GM10266 (cell line): ENCODE data around the gene ITGA11.

Experiments
- DNase-seq: peaks from one replicate; pipeline ENCODE4 v3.0.0; 2012; ENCODE audit errors: extremely low spot score
- TF ChIP-seq, protein P1 (sequence below): IDR thresholded peaks from 2 replicates; pipeline ENCODE4 v1.5.1; 2012; ENCODE audit warnings: mild to moderate bottlenecking, low read depth; ENCODE audit not compliant: control insufficient read depth, insufficient read depth; ENCODE audit errors: missing control alignments

ITGA11 gene

DNA sequence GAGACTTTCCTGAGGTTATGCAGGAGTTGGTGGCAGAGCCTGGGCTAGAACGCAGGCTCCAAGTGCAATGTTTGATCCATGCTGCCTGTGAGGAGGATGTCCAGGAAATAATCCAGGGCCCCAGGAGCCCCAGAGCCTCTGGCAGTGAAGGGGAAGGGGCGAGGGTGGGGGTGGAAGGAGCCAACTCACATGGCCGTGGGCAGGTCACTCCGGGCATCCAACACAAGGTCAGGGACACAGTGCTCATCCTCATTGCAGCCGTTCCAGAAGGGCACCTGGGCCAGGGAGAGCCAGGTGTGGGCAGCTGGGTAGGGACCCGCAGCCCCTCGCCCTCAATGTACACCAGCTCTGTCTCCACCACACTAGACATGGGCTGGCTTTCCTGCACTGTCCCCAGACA lies 110.7 kb downstream of the ITGA11 start:
- TF ChIP-seq, protein P1, sequence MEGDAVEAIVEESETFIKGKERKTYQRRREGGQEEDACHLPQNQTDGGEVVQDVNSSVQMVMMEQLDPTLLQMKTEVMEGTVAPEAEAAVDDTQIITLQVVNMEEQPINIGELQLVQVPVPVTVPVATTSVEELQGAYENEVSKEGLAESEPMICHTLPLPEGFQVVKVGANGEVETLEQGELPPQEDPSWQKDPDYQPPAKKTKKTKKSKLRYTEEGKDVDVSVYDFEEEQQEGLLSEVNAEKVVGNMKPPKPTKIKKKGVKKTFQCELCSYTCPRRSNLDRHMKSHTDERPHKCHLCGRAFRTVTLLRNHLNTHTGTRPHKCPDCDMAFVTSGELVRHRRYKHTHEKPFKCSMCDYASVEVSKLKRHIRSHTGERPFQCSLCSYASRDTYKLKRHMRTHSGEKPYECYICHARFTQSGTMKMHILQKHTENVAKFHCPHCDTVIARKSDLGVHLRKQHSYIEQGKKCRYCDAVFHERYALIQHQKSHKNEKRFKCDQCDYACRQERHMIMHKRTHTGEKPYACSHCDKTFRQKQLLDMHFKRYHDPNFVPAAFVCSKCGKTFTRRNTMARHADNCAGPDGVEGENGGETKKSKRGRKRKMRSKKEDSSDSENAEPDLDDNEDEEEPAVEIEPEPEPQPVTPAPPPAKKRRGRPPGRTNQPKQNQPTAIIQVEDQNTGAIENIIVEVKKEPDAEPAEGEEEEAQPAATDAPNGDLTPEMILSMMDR: no peak

DNA sequence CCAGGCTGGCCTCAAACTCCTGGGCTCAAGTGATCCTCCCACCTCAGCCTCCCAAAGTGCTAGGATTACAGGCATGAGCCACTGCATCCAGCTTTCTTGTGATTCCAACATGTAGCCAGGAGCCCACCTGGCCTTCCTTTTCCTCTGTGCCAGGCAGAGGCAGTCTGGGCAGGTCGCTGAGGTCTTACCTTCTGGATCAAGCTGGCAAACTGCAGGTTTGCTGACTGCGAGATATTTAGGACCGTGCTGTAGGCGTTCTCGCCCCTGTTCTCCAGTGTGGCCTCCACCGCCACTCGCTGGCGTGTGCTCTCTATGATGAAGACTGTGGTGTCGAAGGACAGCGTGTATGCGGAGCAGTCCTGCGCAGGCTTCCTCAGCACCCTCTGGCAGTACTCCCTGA lies 112.0 kb downstream of the ITGA11 start:
- TF ChIP-seq, protein P1: no peak
- DNase-seq: no peak

More for the DNA sequence above, 110.7 kb downstream of the ITGA11 start:
- DNase-seq: no peak

DNA sequence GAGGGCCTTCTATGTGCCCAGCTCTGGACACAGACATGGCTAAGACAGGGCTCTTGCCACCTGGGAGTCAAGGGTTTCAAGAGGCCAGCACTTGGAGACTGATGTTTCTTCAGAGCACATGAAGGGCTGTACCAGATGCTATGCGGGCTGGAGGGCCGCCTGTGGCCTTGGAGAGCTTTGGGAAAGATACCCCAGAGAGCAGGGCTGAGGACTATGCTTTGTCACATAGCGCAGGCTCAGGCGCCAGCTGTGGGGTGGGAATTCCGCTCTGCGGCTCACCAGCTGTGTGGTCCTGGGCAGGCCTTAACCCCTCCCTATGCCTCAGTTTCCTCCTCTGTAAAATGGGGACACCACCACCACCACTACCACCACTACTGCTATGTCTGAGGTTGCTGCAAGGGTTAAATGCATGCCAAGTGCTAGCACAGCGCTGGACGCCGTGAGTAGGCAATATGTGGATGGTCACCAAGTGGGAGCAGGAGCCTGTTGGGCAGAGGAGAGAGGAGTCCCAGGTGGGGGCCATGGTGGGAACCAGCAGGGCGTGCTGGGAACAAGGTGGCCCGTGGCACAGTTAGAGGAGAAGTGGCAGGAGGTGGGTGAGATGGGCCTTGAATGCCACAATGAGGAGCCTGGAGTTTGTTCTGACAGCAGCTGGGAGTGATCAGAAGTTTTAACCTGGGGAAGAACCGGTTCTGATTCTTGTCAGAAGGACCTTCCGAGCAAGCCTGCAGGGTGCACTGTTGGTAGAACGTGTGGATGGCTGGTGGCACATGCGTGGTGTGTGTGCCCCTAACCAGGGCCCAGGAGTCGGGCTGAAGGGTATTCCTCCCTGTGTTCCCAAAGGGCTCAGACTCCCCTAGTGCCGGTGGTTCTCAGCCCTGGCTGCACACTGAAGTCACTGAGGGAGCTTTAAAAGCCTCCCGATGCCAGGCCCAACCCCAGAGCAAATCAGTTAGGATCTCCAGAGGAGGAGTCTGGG lies 112.7 kb downstream of the ITGA11 start:
- DNase-seq: no peak
- TF ChIP-seq, protein P1: no peak

DNA sequence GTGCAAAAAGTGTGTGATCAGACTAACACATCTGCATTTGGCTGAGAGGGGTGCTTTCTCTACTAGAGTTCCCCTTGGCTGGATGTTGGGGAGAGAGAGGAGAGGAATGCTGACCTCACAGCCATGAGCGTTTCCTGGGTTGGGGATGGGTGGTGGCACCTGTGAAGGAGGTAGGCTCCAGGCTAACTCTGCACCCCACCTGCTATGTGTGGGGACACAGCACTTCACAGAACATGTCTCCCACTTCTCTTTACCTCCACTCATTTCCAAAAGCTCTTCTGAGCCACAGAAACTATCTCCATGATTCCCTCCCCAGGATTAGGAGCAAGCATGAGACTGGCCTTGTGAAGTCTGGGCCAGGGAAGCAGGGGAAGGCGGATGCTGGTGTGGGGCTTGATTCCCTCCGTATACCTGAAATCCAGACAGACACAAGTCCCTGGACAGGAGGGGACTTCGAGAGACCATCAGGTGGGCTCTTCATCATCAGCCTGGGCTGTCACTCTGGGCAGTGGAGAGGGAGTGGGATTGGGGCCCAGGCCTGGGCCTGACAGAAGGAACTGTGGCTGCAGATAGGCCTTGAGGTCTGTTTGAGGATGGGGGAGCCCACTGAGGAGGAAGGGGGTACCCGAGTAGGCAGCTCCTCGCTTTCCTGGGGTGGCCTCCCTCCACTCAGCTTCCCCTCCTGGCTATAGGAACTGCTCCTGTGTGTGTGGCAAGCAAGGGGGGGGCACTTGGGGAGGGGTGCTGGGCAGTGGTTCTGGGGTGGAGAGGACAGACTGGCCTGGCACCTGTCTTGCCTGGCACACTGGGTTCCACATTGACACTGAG lies 113.7 kb downstream of the ITGA11 start:
- TF ChIP-seq, protein P1: no peak
- DNase-seq: no peak

DNA sequence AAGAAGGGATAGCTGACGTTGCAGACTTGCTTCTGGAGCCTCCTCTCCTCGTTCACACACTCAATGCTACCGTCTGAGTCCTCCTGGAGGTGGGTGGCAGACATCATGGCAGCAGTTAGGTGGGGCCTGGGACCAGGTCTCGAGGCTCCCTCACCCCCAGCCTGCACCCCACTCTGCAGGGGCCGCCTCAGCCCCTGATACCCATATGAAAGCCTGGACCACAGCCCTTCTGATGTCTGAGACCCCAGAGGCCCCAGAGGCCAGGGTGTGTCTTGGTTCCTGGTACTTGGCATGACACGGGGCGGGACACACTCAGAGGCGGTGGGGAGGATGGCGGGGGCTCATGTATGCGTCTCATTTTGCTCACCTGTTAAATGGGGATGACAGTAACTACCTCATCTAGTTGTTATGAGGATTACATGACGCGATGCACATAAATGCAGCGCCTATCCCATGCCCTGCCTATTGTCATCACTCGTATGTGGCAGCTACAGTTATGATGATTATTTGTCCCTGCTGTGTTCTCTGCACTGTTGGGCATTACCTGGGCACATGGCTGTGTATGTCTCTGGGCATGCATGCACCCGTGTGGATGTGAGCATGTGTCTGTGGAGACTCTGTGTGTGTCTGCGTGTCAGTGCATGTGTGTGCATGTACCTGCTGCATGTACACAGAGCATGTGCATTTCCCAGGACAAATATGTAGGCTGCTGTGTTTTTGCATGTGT lies 114.5 kb downstream of the ITGA11 start:
- no peak for DNase-seq
- TF ChIP-seq, protein P1: no peak

DNA sequence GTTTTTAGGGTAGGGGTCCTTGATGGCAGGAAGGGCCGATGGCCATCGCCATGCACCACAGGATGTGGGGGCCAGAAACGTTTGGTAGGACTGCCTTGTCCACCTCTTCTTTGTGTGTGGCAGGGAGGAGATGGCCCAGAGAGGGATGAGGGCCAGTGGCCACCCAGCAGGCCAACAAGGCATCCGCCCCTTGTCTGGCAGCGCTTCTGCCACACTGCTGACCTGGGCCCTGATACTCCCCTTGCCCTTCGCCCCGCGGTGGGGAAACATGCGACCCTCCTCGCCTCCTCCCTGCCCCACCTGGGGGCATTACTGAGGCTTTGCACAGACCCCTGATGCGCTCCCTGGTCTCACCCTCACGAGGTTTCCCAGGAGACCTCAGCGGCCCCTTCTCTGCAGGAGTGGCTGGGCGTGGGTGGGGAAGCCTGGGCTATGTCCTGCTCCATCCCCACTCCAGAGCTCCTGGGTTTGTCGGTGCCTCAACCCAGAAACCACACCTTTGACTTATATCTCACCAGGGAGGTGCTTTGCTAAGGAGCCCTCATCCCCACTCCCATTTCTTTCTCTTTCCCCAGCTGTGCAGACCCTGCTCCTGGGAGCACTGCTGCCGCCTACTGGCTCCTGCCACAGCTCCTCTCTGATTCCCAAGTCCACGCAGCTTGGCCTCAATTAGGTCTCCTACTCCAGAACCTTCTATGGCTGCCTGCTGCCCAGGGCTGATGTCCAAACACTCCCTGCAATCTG lies 115.7 kb downstream of the ITGA11 start:
- TF ChIP-seq, protein P1: peak; percentile 45
- DNase-seq: no peak
